Rectal smooth muscle tissue (tissue), 1 donor: ENCODE data around the gene SLC25A52.
"Not testable (repeated sequence)": the region's sequence is repeated elsewhere in the genome, so short reads cannot be mapped to it uniquely, and the experiment has no call there.

ENCODE experiments used
- H3K27ac ChIP-seq: one replicate; pipeline ENCODE4 v1.7.0; 2013; ENCODE audit warnings: low read depth, low read length, inconsistent platforms
- H3K27me3 ChIP-seq: one replicate; pipeline ENCODE4 v1.7.0; 2013; ENCODE audit warnings: low read length; ENCODE audit not compliant: control insufficient read depth, insufficient read depth
- H3K36me3 ChIP-seq: one replicate; pipeline ENCODE4 v1.7.0; 2013; ENCODE audit warnings: low read length; ENCODE audit not compliant: control insufficient read depth, insufficient read depth
- H3K4me1 ChIP-seq: one replicate; pipeline ENCODE4 v1.7.0; 2013; ENCODE audit warnings: low read length; ENCODE audit not compliant: control insufficient read depth, insufficient read depth
- H3K4me3 ChIP-seq: one replicate; pipeline ENCODE4 v1.7.0; 2013; ENCODE audit warnings: low read length
- H3K9ac ChIP-seq: one replicate; pipeline ENCODE4 v1.7.0; 2013; ENCODE audit warnings: low read length

The SLC25A52 gene

GRCh38 chr18:31776093-31776492 is 15.4 kb upstream of the SLC25A52 start:
- no peak overlapping the region for H3K9ac ChIP-seq
- H3K27me3 ChIP-seq, result no peaks in the 10 kb centered on the region

DNA sequence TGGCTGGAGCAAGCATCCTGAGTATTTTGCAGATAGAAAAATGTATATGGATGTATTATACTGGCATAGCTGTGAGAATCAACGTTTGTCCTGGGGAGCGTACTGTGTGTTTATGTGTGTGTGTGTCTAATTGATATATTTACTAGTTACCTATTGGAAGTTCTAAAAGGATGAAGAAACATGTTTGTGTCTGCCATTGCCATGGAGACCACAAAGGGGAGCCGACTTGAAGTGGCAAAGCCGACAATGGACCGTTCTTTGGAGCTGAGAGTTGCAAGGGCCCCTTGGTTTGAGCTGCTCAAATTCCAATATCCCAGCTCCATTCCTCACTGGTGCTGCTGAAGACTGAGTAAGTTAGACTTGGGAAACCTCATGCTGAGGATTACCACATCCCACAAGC is 14.3 kb upstream of the SLC25A52 start:
- no peaks in the 10 kb centered on the region for H3K27me3 ChIP-seq
- no peak overlapping the region for H3K4me3 ChIP-seq
- no peaks in the 10 kb centered on the region for H3K4me1 ChIP-seq
- H3K27ac ChIP-seq, result no peak overlapping the region
- H3K9ac ChIP-seq, result no peak overlapping the region
- H3K36me3 ChIP-seq, result no peaks in the 10 kb centered on the region

More at GRCh38 chr18:31776093-31776492, 15.4 kb upstream of the SLC25A52 start:
- Histone ChIP-seq H3K36me3 (no peaks in the 10 kb centered on the region), H3K27ac (no peak overlapping the region), H3K4me3 (no peak overlapping the region), H3K4me1 (no peaks in the 10 kb centered on the region)

DNA sequence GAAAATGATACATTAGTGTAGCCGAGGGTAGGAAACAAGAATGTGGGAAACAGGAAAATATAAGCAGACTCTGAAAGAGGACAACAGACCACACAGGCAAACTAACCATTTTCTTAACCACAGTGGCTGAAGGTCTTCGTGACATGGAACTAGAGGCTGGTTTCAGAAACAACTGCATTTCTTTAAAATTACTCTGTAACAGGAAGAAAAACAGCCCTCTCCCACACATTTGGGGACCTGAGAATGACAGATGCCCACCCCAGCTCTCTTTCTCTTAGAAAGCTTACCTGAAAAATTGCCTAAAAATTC is 13.8 kb upstream of the SLC25A52 start:
- H3K9ac ChIP-seq, result no peak overlapping the region
- H3K4me3 ChIP-seq, result no peak overlapping the region
- H3K4me1 ChIP-seq, result no peaks in the 10 kb centered on the region
- H3K36me3 ChIP-seq, result no peaks in the 10 kb centered on the region
- H3K27ac ChIP-seq, result no peak overlapping the region
- no peaks in the 10 kb centered on the region for H3K27me3 ChIP-seq

DNA sequence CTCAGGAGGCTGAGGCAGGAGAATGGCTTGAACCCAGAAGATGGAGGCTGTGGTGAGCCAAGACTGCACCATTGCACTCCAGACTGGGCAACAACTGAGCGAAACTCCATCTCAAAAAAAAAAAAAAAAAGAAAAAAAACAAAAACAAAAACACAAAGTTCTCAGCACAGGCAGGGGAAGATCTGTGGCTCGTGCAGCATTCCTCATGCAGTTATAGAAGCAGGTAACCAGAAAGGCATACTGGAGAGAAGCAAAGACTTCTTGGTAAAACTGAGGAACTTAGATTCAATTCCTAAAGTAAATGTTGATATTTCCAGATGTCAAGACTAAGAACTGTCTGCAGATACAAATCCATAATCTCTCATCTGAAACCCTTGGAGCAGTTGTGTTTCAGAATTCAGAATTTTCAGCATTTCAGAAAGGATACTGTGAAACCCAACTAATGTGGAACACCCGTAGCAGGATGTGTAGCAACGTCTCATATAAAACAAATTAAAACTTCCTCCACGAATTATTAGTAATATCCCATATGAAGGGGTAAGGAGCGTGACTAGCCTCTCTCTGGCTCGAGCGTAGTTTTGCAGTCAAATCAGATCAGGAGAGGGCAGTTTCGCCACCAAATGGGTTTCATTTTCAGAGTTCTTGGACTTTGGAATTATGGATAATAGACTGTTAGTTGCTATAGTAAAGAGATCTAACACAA is 13.2 kb upstream of the SLC25A52 start:
- Histone ChIP-seq H3K4me3 (no peak overlapping the region), H3K36me3 (no peaks in the 10 kb centered on the region), H3K9ac (no peak overlapping the region), H3K27ac (no peak overlapping the region), H3K4me1 (no peaks in the 10 kb centered on the region), H3K27me3 (no peaks in the 10 kb centered on the region)

DNA sequence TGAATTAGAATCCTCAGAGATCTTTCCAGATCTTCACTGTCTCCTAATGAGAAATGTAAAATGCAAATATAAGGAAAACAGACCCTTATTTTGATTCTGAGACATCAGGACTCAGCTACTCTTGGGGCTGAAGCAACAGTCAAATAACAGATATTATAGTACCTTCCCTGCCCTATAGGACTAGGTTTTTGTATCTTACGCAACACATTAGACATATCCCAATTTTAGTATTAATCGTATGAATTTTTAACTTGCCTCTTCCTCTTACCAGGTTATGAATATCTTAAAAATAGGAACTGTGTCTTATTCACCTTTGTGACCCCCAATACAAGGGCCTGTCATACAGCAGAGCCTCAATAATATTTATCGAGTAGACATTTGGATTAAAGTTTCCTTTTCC is 12.0 kb upstream of the SLC25A52 start:
- Histone ChIP-seq H3K36me3 (no peaks in the 10 kb centered on the region), H3K4me3 (no peak overlapping the region), H3K27ac (no peak overlapping the region), H3K4me1 (no peaks in the 10 kb centered on the region), H3K9ac (no peak overlapping the region), H3K27me3 (no peaks in the 10 kb centered on the region)

GRCh38 chr18:31750273-31750672 is 10.4 kb downstream of the SLC25A52 start:
- no peak overlapping the region for H3K27ac ChIP-seq
- no peaks in the 10 kb centered on the region for H3K4me1 ChIP-seq
- H3K4me3 ChIP-seq, result no peak overlapping the region
- H3K9ac ChIP-seq, result no peak overlapping the region
- no peaks in the 10 kb centered on the region for H3K36me3 ChIP-seq
- H3K27me3 ChIP-seq, result no peaks in the 10 kb centered on the region

- H3K4me1 ChIP-seq, result no peaks in the 10 kb centered on the region
- H3K4me3 ChIP-seq, result no peak overlapping the region
- H3K27me3 ChIP-seq, result no peaks in the 10 kb centered on the region
- no peaks in the 10 kb centered on the region for H3K36me3 ChIP-seq
- no peak overlapping the region for H3K9ac ChIP-seq
- H3K27ac ChIP-seq, result no peak overlapping the region
Measured at GRCh38 chr18:31746396-31746795, 14.3 kb downstream of the SLC25A52 start.

GRCh38 chr18:31744321-31745067 is 16.2 kb downstream of the SLC25A52 start:
- Histone ChIP-seq H3K36me3 (no peaks in the 10 kb centered on the region), H3K9ac (no peak overlapping the region), H3K27me3 (no peaks in the 10 kb centered on the region), H3K4me1 (no peaks in the 10 kb centered on the region), H3K27ac (no peak overlapping the region), H3K4me3 (no peak overlapping the region)

GRCh38 chr18:31743600-31743999 is 17.1 kb downstream of the SLC25A52 start:
- H3K9ac ChIP-seq, H3K36me3 ChIP-seq: not testable (repeated sequence)

GRCh38 chr18:31741097-31741735 is 19.5 kb downstream of the SLC25A52 start:
- H3K4me3 ChIP-seq, result no peak overlapping the region
- H3K36me3 ChIP-seq, result no peaks in the 10 kb centered on the region
- no peak overlapping the region for H3K27ac ChIP-seq
- no peak overlapping the region for H3K9ac ChIP-seq
- no peaks in the 10 kb centered on the region for H3K27me3 ChIP-seq
- no peaks in the 10 kb centered on the region for H3K4me1 ChIP-seq

More at GRCh38 chr18:31743600-31743999, 17.1 kb downstream of the SLC25A52 start:
- H3K4me1 ChIP-seq, H3K27me3 ChIP-seq, H3K4me3 ChIP-seq, H3K27ac ChIP-seq: not testable (repeated sequence)

DNA sequence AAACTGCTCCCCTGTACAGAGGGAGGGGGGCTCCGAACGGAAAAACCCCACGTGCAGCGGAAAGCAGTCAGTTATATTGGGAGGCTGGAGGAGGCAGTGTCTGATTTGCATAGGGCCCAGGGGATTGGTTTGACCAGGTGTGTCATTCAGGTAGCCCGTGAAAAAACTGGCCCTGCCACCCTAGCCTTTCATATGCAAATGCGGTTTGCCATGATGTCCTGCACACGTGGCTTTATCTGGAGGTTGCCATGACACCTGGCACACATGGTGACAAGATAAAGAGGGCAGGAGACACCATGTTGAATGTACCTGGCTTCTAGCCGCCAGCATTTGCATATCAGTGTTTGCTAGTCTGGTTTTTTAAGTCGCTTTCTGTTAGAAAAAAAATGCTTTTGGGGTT is 20.5 kb downstream of the SLC25A52 start:
- Histone ChIP-seq H3K27ac (no peak overlapping the region), H3K4me1 (no peaks in the 10 kb centered on the region), H3K36me3 (no peaks in the 10 kb centered on the region), H3K4me3 (no peak overlapping the region), H3K27me3 (no peaks in the 10 kb centered on the region), H3K9ac (no peak overlapping the region)

DNA sequence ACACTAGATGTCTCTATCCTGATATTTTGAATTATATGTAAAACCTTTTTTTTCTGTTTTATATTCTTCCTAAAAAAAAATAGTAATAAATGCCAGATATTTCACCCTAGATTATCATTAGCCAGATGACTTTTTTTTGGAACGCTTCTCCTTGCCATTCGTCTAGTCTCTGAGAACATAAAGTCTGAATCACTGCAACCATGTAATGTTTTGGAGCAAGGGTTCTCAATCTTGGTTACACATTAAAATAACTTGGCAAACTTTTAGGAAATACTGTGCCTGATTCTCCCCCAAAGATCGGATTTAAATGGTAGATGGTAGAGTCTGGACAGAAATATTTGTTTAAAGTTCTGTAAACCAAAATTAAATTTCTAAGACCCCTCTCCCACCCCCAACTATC is 21.0 kb downstream of the SLC25A52 start:
- no peaks in the 10 kb centered on the region for H3K27me3 ChIP-seq
- H3K9ac ChIP-seq, result no peak overlapping the region
- H3K36me3 ChIP-seq, result no peaks in the 10 kb centered on the region
- no peak overlapping the region for H3K4me3 ChIP-seq
- no peak overlapping the region for H3K27ac ChIP-seq
- no peaks in the 10 kb centered on the region for H3K4me1 ChIP-seq
